ENCODE results near the gene AFDN. TPM values are rescaled to one million over a fixed set of nuclear protein-coding genes. Genes with fewer than 3 reads are reported as not detected.

AFDN gene
- total RNA-seq, 1 donor from 2014 or later: 552 TPM

DNA sequence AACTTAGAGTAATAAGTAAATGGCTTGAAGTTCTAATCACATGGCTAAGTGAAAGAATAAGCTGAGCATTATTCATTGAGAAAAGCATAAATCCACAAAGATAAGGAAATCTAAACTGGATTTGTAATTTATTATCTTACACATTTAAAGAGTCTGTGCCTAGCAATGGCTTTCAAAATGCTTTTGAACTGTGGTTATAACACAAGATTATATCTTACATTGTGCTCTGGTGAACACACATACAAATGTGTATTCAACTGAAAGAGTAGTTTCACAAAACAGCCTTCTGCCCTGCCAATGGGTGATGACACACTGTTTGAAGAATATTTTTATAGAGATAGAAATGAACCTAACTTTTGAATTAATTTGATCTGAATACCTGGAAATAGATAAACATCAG is 83.3 kb downstream of the AFDN start:
- Mint-ChIP-seq H3K4me1 (ENCODE audit: low read depth, unreplicated experiment) (peaks cover 9% of the 10 kb centered on the region), H3K4me3 (ENCODE audit: unreplicated experiment) (no peak overlapping the region), H3K9me3 (ENCODE audit: unreplicated experiment) (peaks cover 1% of the 10 kb centered on the region), H3K36me3 (ENCODE audit: unreplicated experiment) (no peaks in the 10 kb centered on the region), H3K27me3 (ENCODE audit: unreplicated experiment) (peaks cover 2% of the 10 kb centered on the region), H3K27ac (ENCODE audit: unreplicated experiment) (no peak overlapping the region)
- TF ChIP-seq, protein P1, sequence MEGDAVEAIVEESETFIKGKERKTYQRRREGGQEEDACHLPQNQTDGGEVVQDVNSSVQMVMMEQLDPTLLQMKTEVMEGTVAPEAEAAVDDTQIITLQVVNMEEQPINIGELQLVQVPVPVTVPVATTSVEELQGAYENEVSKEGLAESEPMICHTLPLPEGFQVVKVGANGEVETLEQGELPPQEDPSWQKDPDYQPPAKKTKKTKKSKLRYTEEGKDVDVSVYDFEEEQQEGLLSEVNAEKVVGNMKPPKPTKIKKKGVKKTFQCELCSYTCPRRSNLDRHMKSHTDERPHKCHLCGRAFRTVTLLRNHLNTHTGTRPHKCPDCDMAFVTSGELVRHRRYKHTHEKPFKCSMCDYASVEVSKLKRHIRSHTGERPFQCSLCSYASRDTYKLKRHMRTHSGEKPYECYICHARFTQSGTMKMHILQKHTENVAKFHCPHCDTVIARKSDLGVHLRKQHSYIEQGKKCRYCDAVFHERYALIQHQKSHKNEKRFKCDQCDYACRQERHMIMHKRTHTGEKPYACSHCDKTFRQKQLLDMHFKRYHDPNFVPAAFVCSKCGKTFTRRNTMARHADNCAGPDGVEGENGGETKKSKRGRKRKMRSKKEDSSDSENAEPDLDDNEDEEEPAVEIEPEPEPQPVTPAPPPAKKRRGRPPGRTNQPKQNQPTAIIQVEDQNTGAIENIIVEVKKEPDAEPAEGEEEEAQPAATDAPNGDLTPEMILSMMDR (IDR thresholded peaks at IDR 0.05; ENCODE audit: partially characterized antibody, unreplicated experiment): no peak
- DNase-seq: no peak

- H3K27me3 Mint-ChIP-seq (ENCODE audit: unreplicated experiment): no peaks in the 10 kb centered on the region
- TF ChIP-seq, protein P1 (IDR thresholded peaks at IDR 0.05; ENCODE audit: partially characterized antibody, unreplicated experiment): no peak
- no peak overlapping the region for H3K27ac Mint-ChIP-seq (ENCODE audit: unreplicated experiment)
- no peak for DNase-seq
- peaks cover 1% of the 10 kb centered on the region for H3K9me3 Mint-ChIP-seq (ENCODE audit: unreplicated experiment)
- no peak overlapping the region for H3K4me3 Mint-ChIP-seq (ENCODE audit: unreplicated experiment)
- H3K4me1 Mint-ChIP-seq (ENCODE audit: low read depth, unreplicated experiment): peaks cover 7% of the 10 kb centered on the region
- no peaks in the 10 kb centered on the region for H3K36me3 Mint-ChIP-seq (ENCODE audit: unreplicated experiment)
Observed at GRCh38 chr6:167910652-167911051, 83.9 kb downstream of the AFDN start.

- Mint-ChIP-seq H3K27me3 (ENCODE audit: unreplicated experiment) (no peaks in the 10 kb centered on the region), H3K9me3 (ENCODE audit: unreplicated experiment) (peaks cover 1% of the 10 kb centered on the region), H3K27ac (ENCODE audit: unreplicated experiment) (no peak overlapping the region), H3K36me3 (ENCODE audit: unreplicated experiment) (no peaks in the 10 kb centered on the region), H3K4me3 (ENCODE audit: unreplicated experiment) (no peak overlapping the region), H3K4me1 (ENCODE audit: low read depth, unreplicated experiment) (no peaks in the 10 kb centered on the region)
- TF ChIP-seq, protein P1 (IDR thresholded peaks at IDR 0.05; ENCODE audit: partially characterized antibody, unreplicated experiment): no peak
- no peak for DNase-seq
Observed at GRCh38 chr6:167912494-167912893, 85.8 kb downstream of the AFDN start.

DNA sequence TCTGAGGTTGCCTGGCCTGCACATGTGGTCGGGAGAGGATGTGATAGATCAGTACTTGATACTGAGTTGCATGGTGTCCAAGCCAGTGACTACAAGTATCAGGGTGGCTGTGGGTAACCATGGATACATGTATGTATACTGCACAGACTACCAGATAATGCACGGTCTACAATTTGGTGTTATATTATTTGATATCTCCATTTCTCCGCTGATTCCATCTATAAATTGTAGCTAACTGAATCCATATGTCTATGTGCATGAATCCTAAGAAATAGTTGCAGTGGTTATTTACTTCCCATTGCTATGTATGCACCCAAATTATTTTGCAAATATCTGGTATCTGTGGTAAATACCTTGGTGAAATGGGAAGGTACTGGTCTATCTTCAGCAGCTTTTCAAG is 87.0 kb downstream of the AFDN start:
- Mint-ChIP-seq H3K4me1 (ENCODE audit: low read depth, unreplicated experiment) (no peaks in the 10 kb centered on the region), H3K27ac (ENCODE audit: unreplicated experiment) (no peak overlapping the region), H3K36me3 (ENCODE audit: unreplicated experiment) (no peaks in the 10 kb centered on the region), H3K4me3 (ENCODE audit: unreplicated experiment) (no peak overlapping the region), H3K27me3 (ENCODE audit: unreplicated experiment) (peaks cover 3% of the 10 kb centered on the region), H3K9me3 (ENCODE audit: unreplicated experiment) (peaks cover 1% of the 10 kb centered on the region)
- TF ChIP-seq, protein P1 (IDR thresholded peaks at IDR 0.05; ENCODE audit: partially characterized antibody, unreplicated experiment): no peak
- no peak for DNase-seq

DNA sequence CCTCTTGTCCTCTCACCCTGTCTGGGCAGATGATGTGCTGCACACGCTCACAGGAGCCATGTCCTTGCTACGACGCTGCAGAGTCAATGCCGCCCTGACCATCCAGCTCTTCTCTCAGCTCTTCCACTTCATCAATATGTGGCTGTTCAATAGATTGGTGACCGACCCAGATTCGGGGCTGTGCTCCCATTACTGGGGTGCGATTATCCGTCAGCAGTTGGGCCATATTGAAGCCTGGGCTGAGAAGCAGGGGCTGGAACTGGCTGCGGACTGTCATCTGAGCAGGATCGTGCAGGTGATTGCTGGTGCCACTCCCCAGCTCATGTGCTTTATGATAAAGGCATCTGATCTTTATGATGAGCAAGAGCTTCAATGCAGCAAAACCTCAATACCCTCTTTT is 88.4 kb downstream of the AFDN start:
- H3K27me3 Mint-ChIP-seq (ENCODE audit: unreplicated experiment): peaks cover 6% of the 10 kb centered on the region
- no peak overlapping the region for H3K4me3 Mint-ChIP-seq (ENCODE audit: unreplicated experiment)
- no peak overlapping the region for H3K27ac Mint-ChIP-seq (ENCODE audit: unreplicated experiment)
- peaks cover 1% of the 10 kb centered on the region for H3K9me3 Mint-ChIP-seq (ENCODE audit: unreplicated experiment)
- H3K4me1 Mint-ChIP-seq (ENCODE audit: low read depth, unreplicated experiment): no peaks in the 10 kb centered on the region
- TF ChIP-seq, protein P1 (IDR thresholded peaks at IDR 0.05; ENCODE audit: partially characterized antibody, unreplicated experiment): no peak
- no peaks in the 10 kb centered on the region for H3K36me3 Mint-ChIP-seq (ENCODE audit: unreplicated experiment)
- DNase-seq: no peak
